ENCODE results near the gene DGLUCY. TPM values are rescaled to one million over a fixed set of nuclear protein-coding genes. Genes with fewer than 3 reads are reported as not detected.
"Not testable (repeated sequence)": the region's sequence is repeated elsewhere in the genome, so short reads cannot be mapped to it uniquely, and the experiment has no call there.

Gene DGLUCY
- total RNA-seq, 1 donor from 2014 or later: 28.2 TPM

DNA sequence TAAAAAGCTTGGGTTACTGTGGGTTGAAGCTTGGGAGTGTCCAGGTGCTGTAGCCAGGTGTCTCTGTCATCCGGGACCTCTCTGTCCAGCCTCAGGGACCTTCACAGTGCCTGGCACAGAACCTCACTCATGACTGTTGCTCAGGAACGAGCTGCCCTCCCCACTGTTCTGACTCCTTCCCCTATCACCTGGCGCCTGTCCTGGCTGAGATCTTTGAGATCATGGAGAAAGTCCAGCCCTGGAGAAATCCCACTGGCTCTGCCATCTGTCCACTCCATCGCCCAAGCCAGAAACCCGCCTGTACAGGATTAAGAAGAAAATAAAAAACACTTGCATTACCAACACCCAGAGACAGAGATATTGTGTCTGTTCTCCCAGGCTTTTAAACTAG, 53.5 kb downstream of the DGLUCY start:
- Mint-ChIP-seq H3K27ac (no peak overlapping the region), H3K36me3 (ENCODE audit: low read depth) (peaks cover 24% of the 10 kb centered on the region)
- intact Hi-C loops (cut with micrococcal nuclease): no loop called here

DNA sequence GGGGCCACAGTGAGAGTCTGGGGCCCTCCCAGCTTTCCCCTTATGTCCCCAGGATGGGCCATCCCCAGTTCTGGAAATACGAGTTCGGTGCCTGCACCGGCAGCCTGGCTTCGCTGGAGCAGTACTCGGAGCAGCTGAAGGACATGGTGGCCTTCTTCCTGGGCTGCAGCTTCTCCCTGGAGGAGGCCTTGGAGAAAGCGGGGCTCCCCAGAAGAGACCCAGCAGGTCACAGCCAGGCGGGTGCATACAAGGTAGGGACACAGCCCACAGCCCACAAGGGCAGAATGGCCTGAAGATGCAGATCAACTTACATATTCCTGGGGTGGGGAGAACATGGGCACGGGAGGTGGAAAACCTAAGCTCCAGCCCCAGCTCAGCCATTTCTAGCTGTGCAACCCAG, 56.1 kb downstream of the DGLUCY start:
- Mint-ChIP-seq H3K27ac (no peak overlapping the region), H3K4me3 (no peak overlapping the region), H3K9me3 (no peaks in the 10 kb centered on the region), H3K4me1 (ENCODE audit: low read depth) (peaks cover 10% of the 10 kb centered on the region), H3K27me3 (ENCODE audit: insufficient read depth) (no peaks in the 10 kb centered on the region), H3K36me3 (ENCODE audit: low read depth) (peaks cover 29% of the 10 kb centered on the region)
- no peak for DNase-seq (ENCODE audit: low spot score)
- intact Hi-C loops (cut with micrococcal nuclease): no loop called here

More for the DNA sequence above, 53.5 kb downstream of the DGLUCY start:
- H3K4me3 Mint-ChIP-seq: no peak overlapping the region
- H3K9me3 Mint-ChIP-seq: no peaks in the 10 kb centered on the region
- no peak for DNase-seq (ENCODE audit: low spot score)
- H3K27me3 Mint-ChIP-seq (ENCODE audit: insufficient read depth): no peaks in the 10 kb centered on the region
- no peaks in the 10 kb centered on the region for H3K4me1 Mint-ChIP-seq (ENCODE audit: low read depth)

- H3K36me3 Mint-ChIP-seq (ENCODE audit: low read depth): peaks cover 27% of the 10 kb centered on the region
- H3K4me1 Mint-ChIP-seq (ENCODE audit: low read depth): peaks cover 16% of the 10 kb centered on the region
- no peaks in the 10 kb centered on the region for H3K9me3 Mint-ChIP-seq
- intact Hi-C loops (cut with micrococcal nuclease): no loop called here
- no peak overlapping the region for H3K27ac Mint-ChIP-seq
- DNase-seq (ENCODE audit: low spot score): no peak
- H3K27me3 Mint-ChIP-seq (ENCODE audit: insufficient read depth): no peaks in the 10 kb centered on the region
- no peak overlapping the region for H3K4me3 Mint-ChIP-seq
Observed at GRCh38 chr14:91170504-91171121, 56.7 kb downstream of the DGLUCY start.

- no peak for DNase-seq (ENCODE audit: low spot score)
- Mint-ChIP-seq H3K27ac (no peak overlapping the region), H3K9me3 (no peaks in the 10 kb centered on the region), H3K36me3 (ENCODE audit: low read depth) (peaks cover 27% of the 10 kb centered on the region), H3K4me1 (ENCODE audit: low read depth) (peaks cover 16% of the 10 kb centered on the region), H3K27me3 (ENCODE audit: insufficient read depth) (no peaks in the 10 kb centered on the region), H3K4me3 (no peak overlapping the region)
- intact Hi-C loops (cut with micrococcal nuclease): no loop called here
Observed at GRCh38 chr14:91171291-91171690, 57.4 kb downstream of the DGLUCY start.

GRCh38 chr14:91173221-91173670, 59.4 kb downstream of the DGLUCY start:
- no peak overlapping the region for H3K4me3 Mint-ChIP-seq
- no peaks in the 10 kb centered on the region for H3K27me3 Mint-ChIP-seq (ENCODE audit: insufficient read depth)
- intact Hi-C loops (cut with micrococcal nuclease): loop anchor here (1.0 to 2.0 kb wide), 4 partner anchors 34 to 270 kb away; no protein-coding TSS in a partner anchor
- peaks cover 31% of the 10 kb centered on the region for H3K4me1 Mint-ChIP-seq (ENCODE audit: low read depth)
- H3K27ac Mint-ChIP-seq: peak overlapping the region; percentile 45
- H3K36me3 Mint-ChIP-seq (ENCODE audit: low read depth): peaks cover 30% of the 10 kb centered on the region
- no peaks in the 10 kb centered on the region for H3K9me3 Mint-ChIP-seq
- DNase-seq (ENCODE audit: low spot score): peak; percentile 64

DNA sequence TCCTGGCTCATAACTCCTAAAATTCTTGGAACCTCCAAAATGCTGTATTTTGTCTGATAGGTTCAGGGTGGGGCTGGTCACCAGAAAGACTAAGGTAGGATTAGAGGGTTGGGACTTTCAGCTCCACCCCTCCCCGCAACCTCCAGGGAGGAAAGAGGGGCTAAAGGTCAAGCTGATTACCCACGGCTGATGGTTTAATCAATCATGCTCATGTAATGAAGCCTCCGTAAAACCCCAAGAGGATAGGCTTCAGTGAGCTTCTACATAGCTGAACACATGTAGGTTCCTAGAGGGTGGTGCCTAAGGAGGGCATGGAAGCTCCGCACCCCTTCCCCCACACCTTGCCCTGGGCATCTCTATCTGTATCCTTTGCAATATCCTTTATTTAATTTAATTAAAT, 60.0 kb downstream of the DGLUCY start:
- peaks cover 31% of the 10 kb centered on the region for H3K4me1 Mint-ChIP-seq (ENCODE audit: low read depth)
- DNase-seq (ENCODE audit: low spot score): no peak
- intact Hi-C loops (cut with micrococcal nuclease): loop anchor here (1.0 to 2.0 kb wide), 4 partner anchors 35 to 271 kb away; no protein-coding TSS in a partner anchor
- H3K36me3 Mint-ChIP-seq (ENCODE audit: low read depth): peaks cover 26% of the 10 kb centered on the region
- H3K27ac Mint-ChIP-seq: no peak overlapping the region
- no peaks in the 10 kb centered on the region for H3K27me3 Mint-ChIP-seq (ENCODE audit: insufficient read depth)
- H3K4me3 Mint-ChIP-seq: no peak overlapping the region
- no peaks in the 10 kb centered on the region for H3K9me3 Mint-ChIP-seq

GRCh38 chr14:91175291-91176201, 61.7 kb downstream of the DGLUCY start:
- Mint-ChIP-seq H3K27me3 (ENCODE audit: insufficient read depth) (no peaks in the 10 kb centered on the region), H3K4me1 (ENCODE audit: low read depth) (peaks cover 31% of the 10 kb centered on the region), H3K4me3 (no peak overlapping the region), H3K9me3 (no peaks in the 10 kb centered on the region), H3K27ac (peak overlapping the region; percentile 23), H3K36me3 (ENCODE audit: low read depth) (peaks cover 27% of the 10 kb centered on the region)
- no peak for DNase-seq (ENCODE audit: low spot score)
- intact Hi-C loops (cut with micrococcal nuclease): no loop called here

GRCh38 chr14:91177073-91178034, 63.5 kb downstream of the DGLUCY start:
- Mint-ChIP-seq H3K4me3 (no peak overlapping the region), H3K27ac (peak overlapping the region; percentile 86), H3K36me3 (ENCODE audit: low read depth) (peaks cover 34% of the 10 kb centered on the region), H3K9me3 (no peaks in the 10 kb centered on the region), H3K27me3 (ENCODE audit: insufficient read depth) (no peaks in the 10 kb centered on the region), H3K4me1 (ENCODE audit: low read depth) (peaks cover 35% of the 10 kb centered on the region)
- DNase-seq (ENCODE audit: low spot score): peak; percentile 64
- intact Hi-C loops (cut with micrococcal nuclease): loop anchor here (1.0 kb wide), 8 partner anchors 17 to 274 kb away; no protein-coding TSS in a partner anchor

GRCh38 chr14:91180611-91181010, 66.7 kb downstream of the DGLUCY start:
- intact Hi-C loops (cut with micrococcal nuclease): no loop called here
- no peak for DNase-seq (ENCODE audit: low spot score)
- H3K4me3 Mint-ChIP-seq: no peak overlapping the region
- no peak overlapping the region for H3K27ac Mint-ChIP-seq
- H3K4me1 Mint-ChIP-seq (ENCODE audit: low read depth): peaks cover 19% of the 10 kb centered on the region
- no peaks in the 10 kb centered on the region for H3K27me3 Mint-ChIP-seq (ENCODE audit: insufficient read depth)
- H3K9me3 Mint-ChIP-seq: no peaks in the 10 kb centered on the region
- peaks cover 24% of the 10 kb centered on the region for H3K36me3 Mint-ChIP-seq (ENCODE audit: low read depth)

DNA sequence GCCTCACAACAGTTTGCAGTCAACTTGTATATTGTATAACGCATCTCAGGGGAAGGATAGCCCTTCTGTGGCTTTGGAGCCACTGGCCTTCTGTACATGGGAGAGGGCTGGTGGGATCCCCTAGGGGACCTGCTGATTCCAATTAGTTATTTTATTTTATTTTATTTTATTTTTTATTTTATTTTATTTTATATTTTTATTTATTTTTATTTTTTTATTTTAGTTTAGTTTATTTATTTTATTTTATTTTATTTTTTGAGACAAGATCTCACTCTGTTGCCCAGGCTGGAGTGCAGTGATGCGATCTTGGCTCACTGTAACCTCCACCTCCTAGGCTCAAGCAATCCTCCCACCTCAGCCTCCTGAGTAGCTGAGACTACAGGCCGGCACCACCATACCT, 68.9 kb downstream of the DGLUCY start:
- H3K27ac Mint-ChIP-seq; DNase-seq (ENCODE audit: low spot score); H3K9me3 Mint-ChIP-seq; H3K4me3 Mint-ChIP-seq; H3K27me3 Mint-ChIP-seq (ENCODE audit: insufficient read depth); H3K4me1 Mint-ChIP-seq (ENCODE audit: low read depth); intact Hi-C loops (cut with micrococcal nuclease): not testable (repeated sequence)
- peaks cover 20% of the 10 kb centered on the region for H3K36me3 Mint-ChIP-seq (ENCODE audit: low read depth)

- H3K36me3 Mint-ChIP-seq (ENCODE audit: low read depth): peaks cover 30% of the 10 kb centered on the region
- H3K9me3 Mint-ChIP-seq: no peaks in the 10 kb centered on the region
- no peak overlapping the region for H3K27ac Mint-ChIP-seq
- no peaks in the 10 kb centered on the region for H3K27me3 Mint-ChIP-seq (ENCODE audit: insufficient read depth)
- no peak overlapping the region for H3K4me3 Mint-ChIP-seq
- no peak for DNase-seq (ENCODE audit: low spot score)
- intact Hi-C loops (cut with micrococcal nuclease): no loop called here
- peaks cover 4% of the 10 kb centered on the region for H3K4me1 Mint-ChIP-seq (ENCODE audit: low read depth)
Observed at GRCh38 chr14:91184559-91184958, 70.7 kb downstream of the DGLUCY start.

- Mint-ChIP-seq H3K36me3 (ENCODE audit: low read depth) (peaks cover 33% of the 10 kb centered on the region), H3K27ac (no peak overlapping the region), H3K27me3 (ENCODE audit: insufficient read depth) (no peaks in the 10 kb centered on the region), H3K9me3 (no peaks in the 10 kb centered on the region), H3K4me3 (no peak overlapping the region), H3K4me1 (ENCODE audit: low read depth) (peaks cover 3% of the 10 kb centered on the region)
- intact Hi-C loops (cut with micrococcal nuclease): no loop called here
- DNase-seq (ENCODE audit: low spot score): no peak
Observed at GRCh38 chr14:91185721-91186120, 71.8 kb downstream of the DGLUCY start.
